Stimulated activated CD8-positive, alpha-beta memory T cell treated with anti-CD3 and anti-CD28 coated beads, Interleukin-15, amount 100 ng/mL, for 24 hours (primary cell): ENCODE results near the gene SCIN.
"Not testable (repeated sequence)": the region's sequence is repeated elsewhere in the genome, so short reads cannot be mapped to it uniquely, and the experiment has no call there.

Experiments
- DNase-seq: peaks from one replicate; pipeline ENCODE4 v3.0.0-alpha.2; 2020; ENCODE audit warnings: low read depth

The SCIN gene

DNA sequence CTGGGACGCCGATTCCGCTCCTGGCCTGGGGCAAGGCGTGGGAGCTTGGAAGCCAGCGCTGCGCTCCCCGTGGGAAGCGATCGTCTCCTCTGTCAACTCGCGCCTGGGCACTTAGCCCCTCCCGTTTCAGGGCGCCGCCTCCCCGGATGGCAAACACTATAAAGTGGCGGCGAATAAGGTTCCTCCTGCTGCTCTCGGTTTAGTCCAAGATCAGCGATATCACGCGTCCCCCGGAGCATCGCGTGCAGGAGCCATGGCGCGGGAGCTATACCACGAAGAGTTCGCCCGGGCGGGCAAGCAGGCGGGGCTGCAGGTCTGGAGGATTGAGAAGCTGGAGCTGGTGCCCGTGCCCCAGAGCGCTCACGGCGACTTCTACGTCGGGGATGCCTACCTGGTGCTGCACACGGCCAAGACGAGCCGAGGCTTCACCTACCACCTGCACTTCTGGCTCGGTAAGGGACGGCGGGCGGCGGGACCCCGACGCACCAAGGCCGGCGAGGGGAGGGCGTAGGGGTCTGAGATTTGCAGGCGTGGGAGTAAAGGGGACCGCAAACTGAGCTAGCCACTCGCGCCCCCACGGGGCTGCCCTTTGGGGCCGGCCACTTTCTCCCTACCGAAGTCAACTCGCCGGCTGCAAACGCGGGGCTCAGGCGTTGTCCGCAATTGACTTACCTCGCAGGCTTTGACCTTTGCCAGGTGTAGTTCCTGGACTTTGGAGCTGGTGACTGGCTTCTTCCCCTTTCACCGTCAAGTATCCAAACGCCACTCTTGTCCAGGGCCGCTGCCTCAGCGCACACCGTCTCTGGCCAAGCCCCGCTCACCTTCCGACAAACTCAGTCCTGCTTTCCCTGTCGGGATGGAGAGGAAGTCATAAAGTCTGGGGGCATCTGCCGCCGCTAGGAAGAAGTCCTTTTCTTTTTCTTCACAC is at the start of gene SCIN:
Gene SCIN (plus strand): TSS at position 187 of the 928 bp plus-strand sequence. CDS start 67 bp downstream, at position 254.
- no peak for DNase-seq

DNA sequence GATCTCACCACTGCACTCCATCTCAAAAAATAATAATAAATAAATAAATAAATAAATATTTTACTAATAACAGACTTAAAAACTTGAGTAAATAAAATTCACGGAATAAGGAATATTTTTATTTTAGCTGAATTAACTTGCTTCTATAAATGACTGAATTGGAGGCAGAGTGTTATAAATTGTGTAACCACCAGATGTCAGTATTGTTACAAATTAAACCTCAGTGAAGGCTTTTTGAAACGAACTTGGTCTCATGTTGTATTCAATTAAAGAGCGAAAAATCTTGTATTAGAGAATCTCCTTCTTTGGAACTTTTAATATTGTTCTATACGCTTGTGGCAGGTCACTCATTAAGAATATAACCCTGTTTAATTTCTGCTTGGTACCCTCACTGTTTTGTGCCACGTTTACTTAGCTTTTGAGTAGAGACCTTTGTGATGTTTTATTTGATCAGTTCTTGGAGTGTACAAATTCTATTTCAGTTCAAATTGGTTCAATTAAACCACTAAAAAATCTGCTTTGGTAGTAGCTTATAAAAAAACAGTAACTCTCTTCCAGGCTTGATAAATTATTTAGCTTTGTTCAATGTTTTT is 45.6 kb upstream of the SCIN start:
- no peak for DNase-seq

DNA sequence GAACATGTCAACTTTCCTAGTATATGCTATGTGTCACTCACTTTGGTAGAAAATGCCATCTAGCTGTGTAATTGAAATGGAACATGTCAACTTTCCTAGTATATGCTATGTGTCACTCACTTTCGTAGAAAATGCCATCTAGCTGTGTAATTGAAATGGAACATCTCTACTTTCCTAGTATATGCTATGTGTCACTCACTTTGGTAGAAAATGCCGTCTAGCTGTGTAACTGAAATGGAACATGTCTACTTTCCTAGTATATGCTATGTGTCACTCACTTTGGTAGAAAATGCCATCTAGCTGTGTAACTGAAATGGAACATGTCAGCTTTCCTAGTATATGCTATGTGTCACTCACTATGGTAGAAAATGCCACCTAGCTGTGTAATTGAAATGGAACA is 43.8 kb upstream of the SCIN start:
- not testable (repeated sequence) for DNase-seq

GRCh38 chr7:12527670-12528069 is 42.9 kb upstream of the SCIN start:
- DNase-seq, result not testable (repeated sequence)

- no peak for DNase-seq
Observed at GRCh38 chr7:12529971-12530710, 40.4 kb upstream of the SCIN start.

GRCh38 chr7:12531784-12532183 is 38.7 kb upstream of the SCIN start:
- no peak for DNase-seq

- DNase-seq, result no peak
Observed at GRCh38 chr7:12534046-12534445, 36.5 kb upstream of the SCIN start.

- no peak for DNase-seq
Observed at GRCh38 chr7:12539681-12540080, 30.8 kb upstream of the SCIN start.

DNA sequence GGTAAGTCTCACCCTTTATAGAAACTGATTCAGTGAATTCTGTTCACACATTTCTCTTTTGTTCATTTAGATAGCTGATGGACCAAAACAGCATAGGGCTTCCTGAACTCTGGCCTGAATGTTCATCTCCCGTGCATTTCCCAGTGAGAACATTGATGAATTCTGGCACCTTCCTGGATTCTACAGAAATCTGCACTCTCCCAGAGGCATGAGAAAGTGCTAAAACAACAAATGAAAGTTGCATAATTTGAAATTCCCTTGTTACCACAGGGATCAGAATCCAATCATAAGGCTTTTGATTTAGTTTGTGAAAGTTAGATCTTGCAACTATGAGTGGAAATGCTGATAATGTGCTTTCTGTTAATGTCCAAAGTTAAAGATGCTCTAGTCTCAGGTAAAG is 29.7 kb upstream of the SCIN start:
- no peak for DNase-seq

DNA sequence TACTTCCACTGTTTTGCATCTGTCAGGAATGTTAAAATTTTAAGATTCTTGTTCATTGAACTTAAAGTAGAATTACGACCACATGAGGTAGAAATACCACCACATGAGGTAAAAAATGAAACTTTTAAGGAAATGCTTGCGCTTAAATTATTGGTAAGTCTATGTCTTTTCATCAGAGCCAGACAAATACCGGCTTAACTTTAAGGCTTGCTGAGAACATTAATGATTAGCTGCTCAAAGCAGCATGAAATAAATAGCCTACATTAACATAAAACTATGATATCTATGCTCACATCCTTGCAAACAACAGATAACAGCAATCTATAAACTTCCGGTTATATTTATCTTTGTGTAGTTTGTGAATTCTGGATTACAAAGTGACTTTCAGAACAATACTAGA is 26.9 kb upstream of the SCIN start:
- no peak for DNase-seq

- no peak for DNase-seq
Observed at GRCh38 chr7:12549106-12549505, 21.4 kb upstream of the SCIN start.

GRCh38 chr7:12550956-12551355 is 19.6 kb upstream of the SCIN start:
- DNase-seq, result no peak

DNA sequence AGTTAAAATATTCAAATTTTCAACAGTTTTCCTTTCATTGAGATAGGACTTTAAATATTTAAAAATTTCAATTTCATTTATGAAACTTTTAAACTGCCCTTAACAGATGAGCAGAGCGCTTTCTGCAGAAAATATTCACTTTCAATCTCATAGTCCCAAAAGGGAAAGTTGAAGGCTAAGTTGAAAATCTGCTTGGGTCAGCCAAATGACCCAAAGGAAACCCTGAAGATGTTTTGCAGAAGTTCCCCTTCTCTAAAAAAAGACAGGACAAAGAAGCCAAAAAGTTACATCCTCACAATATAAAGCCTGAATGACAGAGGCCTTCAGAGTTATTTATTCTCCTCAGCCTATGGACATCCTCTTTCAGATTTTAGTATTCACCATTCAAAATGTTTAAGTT is 17.6 kb upstream of the SCIN start:
- no peak for DNase-seq

DNA sequence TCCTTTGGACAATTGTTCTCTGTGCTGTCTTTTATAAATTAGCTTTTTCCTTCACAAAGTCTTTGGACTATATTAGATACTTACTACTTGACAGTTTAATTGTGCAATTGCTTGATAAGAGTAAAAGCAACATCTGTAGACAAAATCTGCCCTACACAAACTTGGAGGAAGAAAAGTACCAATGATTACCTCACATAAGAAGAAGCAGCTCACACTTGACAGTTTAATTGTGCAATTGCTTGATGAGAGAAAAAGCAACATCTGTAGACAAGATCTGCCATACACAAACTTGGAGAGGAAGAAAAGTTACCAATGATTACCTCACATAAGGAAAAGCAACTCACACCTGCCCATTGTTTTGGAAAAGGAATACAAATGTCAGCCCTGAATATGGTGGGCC is 17.1 kb upstream of the SCIN start:
- DNase-seq, result no peak

DNA sequence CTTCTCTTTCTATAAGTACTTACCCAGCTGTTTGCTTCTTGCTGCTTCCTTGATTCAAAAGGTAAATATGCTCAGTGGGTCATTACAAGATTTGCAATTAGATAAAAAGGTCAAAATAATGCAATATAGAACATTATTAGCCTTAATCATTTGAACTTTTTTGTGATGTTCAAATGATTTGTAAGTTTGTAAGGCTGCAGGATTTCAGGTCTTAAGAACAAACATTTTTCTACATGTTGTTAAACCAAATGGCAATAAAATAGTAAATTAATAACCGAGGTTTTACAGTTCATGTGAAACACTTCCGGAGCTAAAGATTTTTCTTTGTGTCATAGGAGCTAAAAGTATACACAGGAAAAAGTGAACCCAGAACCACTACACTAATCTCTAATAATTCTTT is 16.2 kb upstream of the SCIN start:
- no peak for DNase-seq

GRCh38 chr7:12554872-12555271 is 15.6 kb upstream of the SCIN start:
- DNase-seq, result no peak

DNA sequence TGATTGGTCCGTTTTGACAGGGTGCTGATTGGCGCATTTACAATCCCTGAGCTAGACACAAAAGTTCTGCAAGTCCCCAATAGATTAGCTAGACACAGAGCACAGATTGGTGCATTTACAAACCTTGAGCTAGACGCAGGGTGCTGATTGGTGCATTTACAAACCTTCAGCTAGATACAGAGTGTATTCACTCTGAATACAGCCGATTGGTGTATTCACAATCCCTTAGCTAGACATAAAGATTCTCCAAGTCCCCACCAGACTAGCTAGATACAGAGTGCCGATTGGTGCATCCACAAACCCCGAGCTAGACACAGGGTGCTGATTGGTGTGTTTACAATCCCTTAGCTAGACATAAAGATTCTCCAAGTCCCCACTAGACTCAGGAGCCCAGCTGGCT is 14.8 kb upstream of the SCIN start:
- DNase-seq, result not testable (repeated sequence)

DNA sequence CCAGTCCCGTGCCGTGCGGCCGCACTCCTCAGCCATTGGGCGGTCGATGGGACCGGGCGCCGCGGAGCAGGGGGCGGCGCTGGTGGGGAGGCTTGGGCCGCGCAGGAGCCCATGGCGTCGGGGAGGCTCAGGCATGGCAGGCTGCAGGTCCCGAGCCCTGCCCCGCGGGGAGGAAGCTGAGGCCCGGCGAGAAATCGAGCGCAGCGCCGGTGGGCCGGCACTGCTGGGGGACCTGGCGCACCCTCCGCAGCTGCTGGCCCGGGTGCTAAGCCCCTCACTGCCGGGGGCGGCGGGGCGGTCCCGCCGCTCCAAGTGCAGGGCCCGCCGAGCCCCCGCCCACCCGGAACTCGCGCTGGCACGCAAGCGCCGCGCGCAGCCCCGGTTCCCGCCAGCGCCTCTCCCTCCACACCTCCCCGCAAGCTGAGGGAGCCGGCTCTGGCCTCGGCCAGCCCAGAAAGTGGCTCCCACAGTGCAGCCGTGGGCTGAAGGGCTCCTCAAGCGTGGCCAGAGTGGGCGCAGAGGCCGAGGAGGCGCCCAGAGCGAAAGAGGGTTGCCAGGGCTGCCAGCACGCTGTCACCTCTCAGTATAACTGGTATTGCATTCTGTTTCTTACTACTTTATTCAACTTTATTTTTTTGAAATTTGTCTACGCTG is 14.3 kb upstream of the SCIN start:
- DNase-seq, result not testable (repeated sequence)

GRCh38 chr7:12557282-12557681 is 13.2 kb upstream of the SCIN start:
- no peak for DNase-seq

DNA sequence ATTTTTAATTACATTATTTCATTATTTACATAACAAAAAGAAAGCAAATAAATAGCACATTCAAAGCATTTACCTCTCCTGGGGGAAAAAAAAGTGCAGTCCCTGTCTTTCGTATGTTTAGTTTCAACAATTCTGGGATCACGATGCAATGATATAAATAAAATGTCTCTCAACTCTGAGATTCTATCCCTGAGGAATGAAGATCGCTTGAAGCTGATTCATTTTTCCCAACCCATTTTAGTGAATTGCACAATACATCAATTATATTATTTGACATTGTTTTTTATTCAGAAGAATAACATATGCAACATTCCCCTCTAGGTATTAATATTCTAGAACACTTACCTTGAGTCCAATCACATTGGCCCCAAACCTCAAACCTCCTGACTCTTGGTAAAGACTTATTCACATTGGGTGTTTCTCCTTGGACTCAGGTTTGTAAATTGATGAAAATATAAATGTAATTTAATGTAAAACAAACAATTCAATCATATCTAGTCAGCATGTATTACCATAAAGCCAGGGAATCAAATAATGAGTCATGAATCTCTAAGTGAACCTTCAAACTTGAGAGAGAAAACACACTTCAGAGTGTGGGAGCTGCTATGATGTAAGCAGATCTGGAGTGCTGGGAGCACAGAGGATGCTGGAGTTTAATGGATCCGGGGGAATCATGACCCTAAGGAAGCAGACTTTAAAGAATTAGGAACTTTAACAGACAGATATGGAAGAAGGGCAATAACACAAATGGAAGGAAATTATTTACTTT is 5.3 kb upstream of the SCIN start:
- no peak for DNase-seq

GRCh38 chr7:12565873-12566272 is 4.6 kb upstream of the SCIN start:
- no peak for DNase-seq

DNA sequence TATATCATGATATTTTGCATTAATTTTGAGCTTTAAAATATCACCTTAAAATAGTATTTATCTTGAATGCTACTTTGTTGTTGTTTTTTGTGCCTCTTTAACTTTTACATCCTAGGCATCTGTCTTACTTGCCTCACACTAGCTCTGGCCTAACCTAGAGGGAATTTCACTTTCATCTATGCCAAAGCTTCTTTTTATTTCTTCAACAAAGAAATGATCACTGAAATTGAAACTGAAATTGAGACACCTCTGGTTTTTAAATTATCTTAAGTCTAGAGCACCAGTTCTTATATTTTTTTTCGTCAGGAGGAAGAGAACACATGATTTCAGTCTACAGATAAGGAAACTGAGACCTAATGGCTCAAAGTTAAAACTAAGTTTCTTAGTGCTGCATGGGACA is 3.5 kb upstream of the SCIN start:
- DNase-seq, result no peak
